ENCODE data around the gene PRSS8.

GRCh38 chr16:31133046-31133501 is 2.5 kb downstream of the PRSS8 start:
- TF ChIP-seq REST (IDR thresholded peaks at IDR 0.05; ENCODE audit: insufficient read depth in 1 of 2, low read depth in 2 of 2, low read length in 2 of 2) (no peak), POLR2AphosphoS5 (IDR thresholded peaks at IDR 0.05; ENCODE audit: low read depth, low read length) (no peak), TAF1 (IDR thresholded peaks at IDR 0.05; ENCODE audit: borderline replicate concordance, insufficient read depth, low read length) (no peak)

Data from PFSK-1 (cell line).